B cell (primary cell): ENCODE results near the gene AQR. TPM values are rescaled to one million over a fixed set of nuclear protein-coding genes. Genes with fewer than 3 reads are reported as not detected.
A peak's percentile ranks its signal among the peaks of the same experiment; 100 is the strongest.

ENCODE experiments used
- ATAC-seq: fragments of 200-7000 bp; cut with Tn5 transposase; one replicate; pipeline ENCODE4 v1.10.0; 2021; ENCODE audit warnings: low read depth, mild to moderate bottlenecking, moderate number of reproducible peaks, moderate library complexity
- CTCF ChIA-PET: fragments of 350-600 bp; sonication (Branson Sonifier 250); formaldehyde crosslinking; loops from one replicate; lab custom pipeline; 2021; ENCODE audit warnings: antibody characterized with exemption, inconsistent platforms; lab: Charles Lee
- POLR2A ChIA-PET: fragments of 350-600 bp; sonication (Branson Sonifier 250); formaldehyde crosslinking; loops from one replicate; lab custom pipeline; 2021; ENCODE audit warnings: antibody characterized with exemption; lab: Charles Lee
- DNase-seq: peaks from one replicate; pipeline ENCODE4 v3.0.0; 2013
- H2AFZ ChIP-seq: 2 replicates; pipeline ENCODE4 v1.6.1; 2012; ENCODE audit warnings: mild to moderate bottlenecking, low read depth, low read length; ENCODE audit not compliant: insufficient read depth, poor library complexity, severe bottlenecking
- H3K27ac ChIP-seq, 2 donors: 1 replicate in 1 of 2; 2 replicates in 1 of 2; pipeline ENCODE4 v1.5.1; 2012 to 2013; ENCODE audit warnings: low read length in 2 of 2, mild to moderate bottlenecking in 2 of 2, moderate library complexity in 1 of 2
- H3K27me3 ChIP-seq, 4 experiments: fragments of 200-600 bp in 1 of 4; sonication (generic) in 1 of 4; replicated peaks in 1 of 4; 1 replicate in 2 of 4; 2 replicates in 2 of 4; pipeline versions ENCODE4 v1.6.1 to v1.7.0; 2013 to 2016; ENCODE audit warnings: low read length in 3 of 4, mild to moderate bottlenecking in 2 of 4, mixed read lengths in 1 of 4, moderate library complexity in 1 of 4; ENCODE audit not compliant: insufficient read depth in 4 of 4, control insufficient read depth in 3 of 4; ENCODE audit errors: control extremely low read depth in 1 of 4
- H3K36me3 ChIP-seq, 2 experiments: replicated peaks in 1 of 2; 1 replicate in 1 of 2; 2 replicates in 1 of 2; pipeline versions ENCODE4 v1.6.1 to v1.7.1; 2013; ENCODE audit warnings: low read length in 1 of 2; ENCODE audit not compliant: insufficient read depth in 2 of 2, control insufficient read depth in 1 of 2; ENCODE audit errors: control extremely low read depth in 1 of 2, extremely low read depth in 1 of 2
- H3K4me1 ChIP-seq, 2 donors: fragments of 200-600 bp in 1 of 2; sonication (generic) in 1 of 2; 1 replicate in 1 of 2; 2 replicates in 1 of 2; pipeline versions ENCODE4 v1.5.1 to v1.6.1; 2013 to 2017; ENCODE audit warnings: low read length in 2 of 2; ENCODE audit not compliant: control insufficient read depth in 2 of 2, insufficient read depth in 2 of 2
- H3K4me2 ChIP-seq: replicated peaks from 2 replicates; pipeline ENCODE3; 2012; ENCODE audit warnings: mild to moderate bottlenecking, low read depth, low read length; ENCODE audit not compliant: poor library complexity, severe bottlenecking
- H3K4me3 ChIP-seq, 5 experiments: fragments of 200-600 bp in 1 of 5; sonication (generic) in 1 of 5; 1 replicate in 3 of 5; 2 replicates in 2 of 5; pipeline versions ENCODE4 v1.5.1 to v1.7.0; 2011 to 2016; ENCODE audit warnings: low read length in 4 of 5, mild to moderate bottlenecking in 4 of 5, low read depth in 2 of 5, control low read depth in 1 of 5, moderate library complexity in 1 of 5; ENCODE audit not compliant: insufficient read depth in 1 of 5; ENCODE audit errors: control extremely low read depth in 1 of 5, extremely low read depth in 1 of 5
- H3K79me2 ChIP-seq: fragments of 200-600 bp; sonication (generic); one replicate; pipeline ENCODE4 v1.6.0; 2016; ENCODE audit warnings: low read length; ENCODE audit not compliant: control insufficient read depth, insufficient read depth
- H3K9ac ChIP-seq: fragments of 200-600 bp; sonication (generic); 2 replicates; pipeline ENCODE4 v1.6.1; 2017; ENCODE audit warnings: mild to moderate bottlenecking, low read length, moderate library complexity
- H3K9me3 ChIP-seq, 3 donors: one replicate each; pipeline versions ENCODE4 v1.6.1 to v1.7.1; 2013; ENCODE audit warnings: low read length in 2 of 3; ENCODE audit not compliant: control insufficient read depth in 2 of 3, insufficient read depth in 1 of 3; ENCODE audit errors: control extremely low read depth in 1 of 3
- H4K20me1 ChIP-seq: 2 replicates; pipeline ENCODE4 v1.6.0; 2012; ENCODE audit warnings: mild to moderate bottlenecking, low read length; ENCODE audit not compliant: insufficient read depth, control insufficient read depth, poor library complexity, severe bottlenecking
- H3K27ac Mint-ChIP-seq: one replicate; pipeline ENCODE4 v1.8.0; 2021; ENCODE audit warnings: mixed read lengths
- H3K27me3 Mint-ChIP-seq: one replicate; pipeline ENCODE4 v1.8.0; 2021; ENCODE audit warnings: mixed read lengths
- H3K4me1 Mint-ChIP-seq: one replicate; pipeline ENCODE4 v1.8.0; 2021; ENCODE audit warnings: mixed read lengths
- H3K4me3 Mint-ChIP-seq: one replicate; pipeline ENCODE4 v1.8.0; 2021; ENCODE audit warnings: mixed read lengths
- H3K9me3 Mint-ChIP-seq: one replicate; pipeline ENCODE4 v1.8.0; 2022; ENCODE audit warnings: mixed read lengths; ENCODE audit not compliant: insufficient read depth
- CTCF ChIP-seq: fragments of 200-600 bp; IDR thresholded peaks from one replicate; pipeline ENCODE4 v1.8.0; 2022; ENCODE audit warnings: antibody characterized with exemption, mild to moderate bottlenecking
- EZH2 ChIP-seq: IDR thresholded peaks from 2 replicates; pipeline ENCODE4 v1.6.1; 2012; ENCODE audit warnings: borderline replicate concordance, low read depth, mild to moderate bottlenecking, moderate library complexity, low read length; ENCODE audit not compliant: insufficient read depth, poor library complexity, severe bottlenecking
- WGBS: methylation state at CpG from one replicate; pipeline ENCODE4 v1.1.5; 2013; ENCODE audit warnings: missing lambda C conversion rate; ENCODE audit not compliant: insufficient coverage; 5-methylcytosine and 5-hydroxymethylcytosine counted together
- intact Hi-C: fragments of 100-400 bp; cut with micrococcal nuclease; formaldehyde crosslinking; loops from one replicate; pipeline ENCODE4 v1.10.0; 2022
- polyA plus RNA-seq: library from polyadenylated mRNA; depleted of rRNA; stranded (reverse); fragments of >200 nt; gene quantifications from 2 replicates; pipeline ENCODE4 v1.2.3, GENCODE V29; 2012
- total RNA-seq, 2 donors: library from RNA; stranded (reverse); fragments of 120-200 nt in 1 of 2; gene quantifications; 1 replicate in 1 of 2; 2 replicates in 1 of 2; pipeline versions ENCODE4 v1.2.3 to v1.2.4, GENCODE V29; 2013 to 2022

The AQR gene
- total and polyA plus RNA-seq, 2 donors (not counting 1 experiment from before 2014, with no cell fraction given) = 24.2 to 41.7 TPM

- Histone ChIP-seq H2AFZ (no peak overlapping the region), H3K4me1 (peaks cover under 1 to 11% of the 10 kb centered on the region in 2 donors), H4K20me1 (no peaks in the 10 kb centered on the region), H3K4me2 (no peak overlapping the region), H3K9ac (no peak overlapping the region), H3K9me3 (peaks cover 0 to 5% (median 0%) of the 10 kb centered on the region in 3 donors), H3K4me3 (no peak overlapping the region), H3K27me3 (no peaks in the 10 kb centered on the region), H3K36me3 (peaks cover 2 to 46% of the 10 kb centered on the region in 2 experiments), H3K79me2 (no peaks in the 10 kb centered on the region), H3K27ac (no peak overlapping the region)
- no peak for DNase-seq
- TF ChIP-seq EZH2 = no peak
- TF ChIP-seq CTCF = no peak
- ATAC-seq = no peak
- peaks cover 25% of the 10 kb centered on the region for H3K4me1 Mint-ChIP-seq
- no peaks in the 10 kb centered on the region for H3K27me3 Mint-ChIP-seq
- intact Hi-C loops = loop anchor here (10.0 kb wide), 1 partner anchor 61 kb away; the partner anchor contains the start of gene ACTC1
- H3K4me3 Mint-ChIP-seq = no peak overlapping the region
- POLR2A ChIA-PET = no interaction called here
- CTCF ChIA-PET = no interaction called here
- H3K27ac Mint-ChIP-seq = no peak overlapping the region
- H3K9me3 Mint-ChIP-seq = no peaks in the 10 kb centered on the region
Measured at GRCh38 chr15:34855893-34856292, 113.6 kb downstream of the AQR start.

GRCh38 chr15:34855413-34855812 is 114.1 kb downstream of the AQR start:
- Histone ChIP-seq H3K36me3 (peaks cover 2 to 44% of the 10 kb centered on the region in 2 experiments), H3K79me2 (no peaks in the 10 kb centered on the region), H3K27me3 (no peaks in the 10 kb centered on the region), H3K4me3 (no peak overlapping the region), H3K4me2 (no peak overlapping the region), H2AFZ (no peak overlapping the region), H3K4me1 (peaks cover 3 to 15% of the 10 kb centered on the region in 2 donors), H3K9me3 (peaks cover 0 to 5% (median 0%) of the 10 kb centered on the region in 3 donors), H3K27ac (no peak overlapping the region), H4K20me1 (no peaks in the 10 kb centered on the region), H3K9ac (no peak overlapping the region)
- no peak overlapping the region for H3K4me3 Mint-ChIP-seq
- CTCF ChIA-PET = no interaction called here
- no peaks in the 10 kb centered on the region for H3K9me3 Mint-ChIP-seq
- peak overlapping the region; percentile 61 for H3K27ac Mint-ChIP-seq
- WGBS = no CpG with 5 or more reads among the region's 1 CpG
- no peaks in the 10 kb centered on the region for H3K27me3 Mint-ChIP-seq
- POLR2A ChIA-PET = no interaction called here
- TF ChIP-seq EZH2 = no peak
- intact Hi-C loops = loop anchor here (10.0 kb wide), 1 partner anchor 61 kb away; the partner anchor contains the start of gene ACTC1
- no peak for DNase-seq
- peaks cover 29% of the 10 kb centered on the region for H3K4me1 Mint-ChIP-seq
- no peak for ATAC-seq
